Uterus (tissue), 2 donors: ENCODE data around the gene SGCG.
"Not testable (repeated sequence)": the region's sequence is repeated elsewhere in the genome, so short reads cannot be mapped to it uniquely, and the experiment has no call there.

Source experiments
- POLR2A ChIP-seq, 2 donors: fragments of 450-650 bp; IDR thresholded peaks; one replicate each; pipeline ENCODE4 v1.6.1; 2016; ENCODE audit warnings: antibody characterized with exemption in 2 of 2, mild to moderate bottlenecking in 1 of 2, moderate library complexity in 1 of 2
- TF ChIP-seq, protein P1 (sequence below), 4 experiments: fragments of 200-600 bp in 2 of 4; fragments of 450-650 bp in 2 of 4; sonication (generic) in 2 of 4; IDR thresholded peaks; one replicate each; pipeline ENCODE4 v1.5.1; 2016 to 2019; ENCODE audit warnings: antibody characterized with exemption in 4 of 4, mild to moderate bottlenecking in 2 of 4, moderate library complexity in 1 of 4

DNA sequence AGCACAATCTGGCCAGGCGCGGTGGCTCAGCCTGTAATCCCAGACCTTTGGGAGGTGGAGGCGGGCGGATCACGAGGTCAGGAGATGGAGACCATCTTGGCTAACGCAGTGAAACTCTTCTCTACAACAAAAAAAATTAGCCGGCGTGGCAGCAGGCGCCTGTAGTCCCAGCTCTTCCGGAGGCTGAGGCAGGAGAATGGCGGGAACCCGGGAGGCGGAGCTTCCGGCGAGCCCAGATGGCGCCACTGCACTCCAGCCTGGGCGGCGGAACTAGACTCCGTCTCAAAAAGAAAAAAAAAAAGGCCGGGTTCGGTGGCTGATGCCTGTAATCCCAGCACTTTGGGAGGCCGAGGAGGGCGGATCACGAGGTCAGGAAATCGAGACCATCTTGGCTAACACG is 67.6 kb downstream of the SGCG start:
- TF ChIP-seq, protein P1, sequence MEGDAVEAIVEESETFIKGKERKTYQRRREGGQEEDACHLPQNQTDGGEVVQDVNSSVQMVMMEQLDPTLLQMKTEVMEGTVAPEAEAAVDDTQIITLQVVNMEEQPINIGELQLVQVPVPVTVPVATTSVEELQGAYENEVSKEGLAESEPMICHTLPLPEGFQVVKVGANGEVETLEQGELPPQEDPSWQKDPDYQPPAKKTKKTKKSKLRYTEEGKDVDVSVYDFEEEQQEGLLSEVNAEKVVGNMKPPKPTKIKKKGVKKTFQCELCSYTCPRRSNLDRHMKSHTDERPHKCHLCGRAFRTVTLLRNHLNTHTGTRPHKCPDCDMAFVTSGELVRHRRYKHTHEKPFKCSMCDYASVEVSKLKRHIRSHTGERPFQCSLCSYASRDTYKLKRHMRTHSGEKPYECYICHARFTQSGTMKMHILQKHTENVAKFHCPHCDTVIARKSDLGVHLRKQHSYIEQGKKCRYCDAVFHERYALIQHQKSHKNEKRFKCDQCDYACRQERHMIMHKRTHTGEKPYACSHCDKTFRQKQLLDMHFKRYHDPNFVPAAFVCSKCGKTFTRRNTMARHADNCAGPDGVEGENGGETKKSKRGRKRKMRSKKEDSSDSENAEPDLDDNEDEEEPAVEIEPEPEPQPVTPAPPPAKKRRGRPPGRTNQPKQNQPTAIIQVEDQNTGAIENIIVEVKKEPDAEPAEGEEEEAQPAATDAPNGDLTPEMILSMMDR (IDR thresholded peaks at IDR 0.05) = not testable (repeated sequence)
- TF ChIP-seq POLR2A (IDR thresholded peaks at IDR 0.05) = not testable (repeated sequence)
